G401 (cell line): ENCODE results near the gene FBF1. TPM values are rescaled to one million over a fixed set of nuclear protein-coding genes. Genes with fewer than 3 reads are reported as not detected.

Experiments
- DNase-seq: peaks from one replicate; pipeline ENCODE4 v3.0.0-alpha.2; 2015; ENCODE audit warnings: low spot score
- in situ Hi-C: cut with HindIII; loops from 2 replicates; pipeline ENCODE4 v1.10.0; 2016; ENCODE audit warnings: low sequenced_read_pairs, mixed read lengths
- total RNA-seq: library from RNA; depleted of rRNA; stranded (reverse); fragments of >200 nt; shearing (Covaris generic); gene quantifications from 2 replicates; pipeline ENCODE4 v1.2.3, GENCODE V29; 2014

Gene FBF1
- total RNA-seq, 1 experiment from 2014 or later = 21.6 TPM

DNA sequence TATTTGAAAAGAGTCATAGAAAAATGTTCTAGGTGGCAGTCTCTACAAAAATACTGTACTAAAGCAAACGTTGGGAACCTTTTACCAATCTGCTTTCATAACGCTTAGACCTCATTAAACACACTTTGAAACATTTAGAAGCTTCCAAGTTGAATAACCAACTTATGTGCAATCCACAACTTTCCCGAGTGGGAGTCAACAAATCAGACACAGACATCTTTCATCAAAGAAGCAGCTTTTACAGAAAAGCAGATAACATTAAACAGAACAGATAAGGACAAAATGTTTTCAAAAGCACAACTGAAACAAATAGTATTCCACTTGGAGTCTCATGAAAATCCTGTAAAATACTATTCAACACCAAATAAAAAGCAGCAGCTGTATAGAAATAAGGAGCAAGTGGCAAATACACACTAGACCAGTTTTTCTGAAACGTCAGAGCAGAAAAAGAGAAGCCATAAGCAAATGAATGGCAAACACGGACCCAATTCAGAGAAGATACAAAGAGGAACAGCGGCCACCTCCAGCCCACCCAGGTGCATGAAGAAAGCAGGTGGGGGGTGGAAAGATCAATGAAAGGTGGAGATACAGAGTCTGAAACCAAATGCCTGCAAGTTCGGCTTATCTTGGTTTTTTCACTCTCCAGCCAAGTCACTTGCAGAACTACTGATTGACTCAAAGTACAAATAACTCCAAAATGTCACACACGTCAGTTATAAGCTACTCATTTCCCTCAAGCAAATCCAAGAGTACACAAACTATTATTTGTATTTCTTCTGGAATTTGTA is 18.4 kb upstream of the FBF1 start:
- no peak for DNase-seq
- in situ Hi-C loops = no loop called here

DNA sequence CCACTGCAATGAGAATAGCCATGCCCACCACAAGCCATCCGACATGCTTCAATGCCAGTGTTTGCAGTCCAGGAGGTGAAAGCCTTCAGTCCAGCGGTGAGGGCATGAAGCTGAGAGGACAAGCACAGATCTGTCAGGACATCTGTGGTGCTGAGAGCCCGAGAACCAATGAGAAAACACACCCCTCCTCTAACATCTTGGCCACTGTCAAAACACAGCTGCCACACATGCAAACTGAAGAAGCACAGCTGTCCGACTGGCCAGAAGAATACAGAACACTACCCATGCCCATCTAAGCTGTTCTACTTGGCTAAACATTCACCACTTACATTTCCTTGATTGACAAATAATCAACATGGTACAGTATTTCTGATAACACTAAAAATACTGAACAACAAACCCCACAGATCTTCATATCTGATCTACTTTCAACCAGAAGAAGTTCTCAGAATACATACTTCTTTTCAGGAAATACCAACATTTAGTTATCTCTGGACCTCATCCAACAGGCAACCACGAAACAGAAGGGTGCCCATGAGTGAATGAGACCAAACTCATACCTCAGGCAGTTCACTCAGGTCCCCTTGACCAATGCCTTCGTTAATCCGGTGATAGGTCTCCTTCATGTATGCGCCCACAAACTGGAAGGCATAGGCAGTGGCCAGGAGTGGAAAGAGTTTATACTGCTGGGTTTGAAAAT is 10.2 kb upstream of the FBF1 start:
- no peak for DNase-seq
- in situ Hi-C loops = no loop called here

DNA sequence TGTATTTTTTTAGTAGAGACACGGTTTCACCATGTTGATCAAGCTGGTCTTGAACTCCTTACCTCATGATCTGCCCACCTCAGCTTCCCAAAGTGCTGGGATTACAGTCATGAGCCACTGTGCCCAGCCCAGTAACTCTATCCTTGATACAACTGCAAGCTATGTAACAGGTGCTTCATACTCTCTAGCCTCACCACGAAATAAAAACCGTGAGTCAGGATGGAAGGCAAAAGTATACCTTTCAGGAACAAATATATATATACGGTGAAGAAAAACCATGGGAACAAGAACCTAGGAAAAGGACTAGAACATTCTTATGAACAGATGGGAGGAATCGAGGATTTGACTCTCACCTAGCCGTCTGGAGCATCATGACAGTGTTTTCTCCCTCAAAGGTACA is 9.6 kb upstream of the FBF1 start:
- in situ Hi-C loops = no loop called here
- DNase-seq = no peak

DNA sequence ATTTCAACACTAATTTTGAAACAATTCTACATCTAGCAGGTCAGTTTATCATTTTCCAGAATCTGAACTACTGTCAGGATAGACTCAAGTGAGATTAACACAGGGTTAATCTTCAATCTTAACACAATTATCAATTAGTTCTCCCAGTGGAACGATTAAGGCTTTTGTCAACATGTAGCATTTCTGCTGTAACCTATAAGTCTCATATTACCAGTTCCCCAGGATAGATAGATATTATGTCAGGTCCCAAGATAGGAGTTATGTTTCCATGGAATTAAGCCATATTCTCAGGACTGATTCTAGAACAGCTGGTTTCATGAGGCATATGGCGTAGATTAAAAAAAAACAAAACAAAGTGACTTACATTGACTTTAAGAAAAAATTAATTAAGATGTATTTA is 4.4 kb upstream of the FBF1 start:
- DNase-seq = no peak
- in situ Hi-C loops = no loop called here

DNA sequence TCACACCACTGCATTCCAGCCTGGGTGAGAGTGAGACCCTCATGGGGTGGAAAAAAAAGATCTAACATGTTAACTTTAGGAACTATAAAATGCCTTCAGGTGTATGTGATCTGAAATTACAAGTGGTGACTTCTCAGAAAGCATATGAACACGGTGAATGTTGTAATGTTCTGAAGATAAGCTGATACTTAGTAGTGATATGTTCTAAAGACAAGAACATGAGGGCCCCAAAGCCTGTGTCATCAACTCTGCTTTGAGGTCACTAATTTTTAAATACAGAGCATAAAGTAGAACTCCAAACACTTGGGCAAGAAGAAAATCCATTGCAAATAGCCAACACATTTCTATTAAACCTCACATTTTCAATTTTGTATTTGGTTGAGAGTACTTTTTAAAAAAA is 2.6 kb upstream of the FBF1 start:
- in situ Hi-C loops = no loop called here

DNA sequence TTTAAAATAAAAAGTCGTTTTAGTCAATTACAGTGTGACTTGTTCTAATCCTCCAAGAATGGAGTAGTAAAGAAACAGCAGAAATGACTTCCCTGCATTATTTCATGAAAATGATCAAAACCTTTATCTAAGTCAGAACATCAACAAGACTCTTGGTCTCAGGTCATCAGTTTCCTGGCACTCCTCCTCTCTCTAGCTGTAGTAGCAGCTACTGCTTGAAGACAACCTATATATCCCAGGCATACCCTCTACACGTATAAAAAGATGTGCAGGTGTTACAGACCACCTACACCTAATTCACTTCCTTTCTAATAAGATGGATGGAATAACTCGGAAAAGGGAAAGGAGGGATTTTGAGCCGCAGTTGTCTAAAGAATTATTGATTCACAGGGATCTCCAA is 1.6 kb upstream of the FBF1 start:
- in situ Hi-C loops = no loop called here
- DNase-seq = no peak

More for the DNA sequence above, 2.6 kb upstream of the FBF1 start:
- no peak for DNase-seq

DNA sequence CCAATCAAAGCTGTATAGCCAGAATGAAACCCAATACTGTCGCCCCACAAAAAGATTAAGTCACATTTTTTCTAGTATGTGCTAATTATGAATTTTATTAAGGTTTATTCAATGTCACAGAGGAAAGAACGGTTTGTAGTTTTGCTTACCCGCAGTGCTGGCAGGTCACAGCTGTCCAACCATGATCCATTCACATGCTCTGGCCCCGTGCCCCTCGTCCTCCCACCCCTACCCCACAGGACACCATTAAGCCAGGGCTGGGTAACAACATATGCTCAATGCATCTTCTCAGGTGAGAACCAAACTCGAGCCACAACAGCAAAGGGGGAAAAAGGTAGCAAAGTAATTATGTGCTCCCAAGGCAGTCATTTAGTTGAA is 589 bp upstream of the FBF1 start:
- no peak for DNase-seq
- in situ Hi-C loops = no loop called here

DNA sequence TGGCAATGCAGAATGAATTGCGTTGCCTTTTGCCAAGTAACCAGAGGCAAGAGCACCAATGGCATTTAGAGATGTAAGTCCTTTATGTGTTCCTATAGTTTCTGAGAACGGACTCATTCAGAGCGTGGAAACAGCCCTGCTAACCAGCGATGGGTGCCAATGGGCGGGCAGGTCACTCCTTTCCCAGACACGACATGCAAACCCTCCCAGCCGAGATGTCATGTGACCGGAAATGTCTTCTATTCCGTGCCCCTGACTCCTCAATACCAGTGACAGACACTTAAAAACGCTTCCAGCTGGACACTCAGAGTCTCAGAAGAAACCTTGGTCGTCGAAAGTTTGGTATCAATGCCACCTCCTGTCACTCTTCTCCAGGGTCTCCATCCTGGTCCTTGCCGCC is 3.2 kb downstream of the FBF1 start:
- in situ Hi-C loops = no loop called here
- no peak for DNase-seq

DNA sequence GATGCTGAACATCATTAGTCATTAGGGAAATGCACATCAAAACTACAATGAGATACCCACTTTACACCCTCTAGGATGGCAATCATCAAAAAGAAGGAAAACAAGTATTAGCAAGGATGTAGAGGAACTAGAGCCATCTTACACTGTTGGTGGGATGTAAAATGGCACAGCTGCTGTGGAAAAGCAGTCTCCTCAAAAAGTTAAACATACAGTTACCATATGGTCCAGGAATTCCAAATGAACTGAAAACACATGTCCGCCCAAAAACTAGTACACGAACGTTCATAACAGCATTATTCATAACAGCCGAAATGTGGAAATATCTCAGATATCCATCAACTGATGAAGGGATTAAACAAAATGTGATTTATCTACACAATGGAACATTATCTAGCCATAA is 7.0 kb downstream of the FBF1 start:
- no peak for DNase-seq
- in situ Hi-C loops = no loop called here

DNA sequence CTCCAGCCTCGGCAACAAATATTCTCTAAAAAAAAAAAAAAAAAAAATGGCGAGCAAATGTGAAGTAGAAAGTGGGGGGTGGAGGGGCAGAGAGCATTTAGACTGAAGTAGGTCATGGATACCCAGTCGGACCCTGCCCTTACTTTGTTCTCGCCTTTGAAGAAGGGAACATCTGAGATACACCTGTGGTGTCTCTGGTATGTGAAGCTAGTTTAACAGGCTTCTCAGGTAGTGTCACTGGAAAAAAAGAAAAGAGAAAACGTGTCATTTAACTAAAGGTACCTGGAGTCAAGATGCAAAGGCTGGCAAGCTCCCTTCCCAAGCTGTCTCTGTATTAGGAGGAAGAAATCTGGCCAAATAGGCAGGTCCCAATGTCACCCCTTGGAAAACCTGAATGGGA is 8.0 kb downstream of the FBF1 start:
- DNase-seq = no peak
- in situ Hi-C loops = no loop called here

DNA sequence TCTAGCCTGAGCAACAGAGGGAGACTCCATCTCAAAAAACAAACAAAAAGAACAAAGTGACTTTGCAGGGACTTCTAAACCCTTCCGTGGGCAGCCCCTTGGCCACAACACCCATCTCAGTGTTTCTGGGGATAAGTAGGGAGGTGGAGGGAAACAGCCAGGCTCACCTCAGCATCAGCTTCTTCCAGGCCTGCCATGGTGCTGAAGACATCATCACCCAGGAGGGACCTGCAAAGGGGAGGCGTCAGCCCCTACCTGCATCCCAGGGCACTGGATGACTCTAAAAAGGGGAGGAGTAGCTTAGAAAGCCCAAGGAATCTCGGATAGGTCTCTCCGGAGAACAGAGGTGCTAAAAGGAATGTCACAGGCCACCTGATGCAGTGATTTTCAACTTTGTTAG is 9.8 kb downstream of the FBF1 start:
- DNase-seq = no peak
- in situ Hi-C loops = no loop called here

DNA sequence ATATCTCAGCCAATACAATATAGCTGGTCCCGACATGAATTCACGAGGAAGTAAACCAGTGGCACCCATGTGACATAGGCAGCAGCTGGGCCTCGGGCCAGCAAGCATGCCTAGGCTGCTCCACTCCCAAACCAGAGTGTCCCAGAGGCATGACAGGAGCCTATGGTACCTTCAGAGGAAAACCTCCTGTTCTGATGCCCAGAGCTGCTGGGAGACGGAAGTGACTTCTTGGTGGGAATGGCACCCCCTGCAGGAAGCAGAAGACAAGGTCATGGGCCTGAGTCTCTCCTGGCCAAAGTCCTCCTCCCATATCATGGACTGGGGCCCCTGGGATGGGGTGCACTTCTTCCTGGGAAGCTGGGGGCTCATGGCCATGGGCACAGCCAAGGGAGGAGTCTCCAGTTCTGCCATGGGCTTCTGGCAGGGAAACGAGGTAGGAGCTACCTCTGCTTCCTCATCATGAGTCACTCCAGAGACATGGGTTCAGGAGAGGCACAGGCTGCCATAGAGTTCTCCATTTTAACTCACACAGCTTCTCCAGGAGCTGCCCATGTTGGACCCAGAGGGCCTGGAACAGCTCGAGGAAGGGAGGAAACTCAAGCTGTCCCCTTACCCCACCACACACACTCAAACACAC is 13.4 kb downstream of the FBF1 start:
- no peak for DNase-seq
- in situ Hi-C loops = no loop called here

DNA sequence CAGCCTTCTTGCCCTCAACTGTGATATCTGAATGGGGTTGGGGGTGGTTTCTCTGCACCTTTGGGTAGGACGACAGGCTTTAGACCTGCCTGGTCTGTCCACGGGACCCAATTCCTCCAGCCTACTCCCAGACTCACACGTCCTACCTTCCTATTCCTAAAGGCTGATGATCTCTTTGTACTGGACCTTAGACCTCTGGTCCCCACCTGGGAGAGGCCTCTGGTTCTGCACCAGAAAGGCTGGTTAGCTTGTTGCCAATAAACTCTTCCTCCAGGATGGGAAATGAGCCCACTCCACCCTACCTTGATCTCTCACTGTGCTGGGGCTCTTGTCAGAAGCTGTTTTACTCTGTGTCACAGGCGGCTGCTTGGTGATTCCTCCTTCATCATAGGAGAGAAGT is 14.4 kb downstream of the FBF1 start:
- no peak for DNase-seq
- in situ Hi-C loops = no loop called here

DNA sequence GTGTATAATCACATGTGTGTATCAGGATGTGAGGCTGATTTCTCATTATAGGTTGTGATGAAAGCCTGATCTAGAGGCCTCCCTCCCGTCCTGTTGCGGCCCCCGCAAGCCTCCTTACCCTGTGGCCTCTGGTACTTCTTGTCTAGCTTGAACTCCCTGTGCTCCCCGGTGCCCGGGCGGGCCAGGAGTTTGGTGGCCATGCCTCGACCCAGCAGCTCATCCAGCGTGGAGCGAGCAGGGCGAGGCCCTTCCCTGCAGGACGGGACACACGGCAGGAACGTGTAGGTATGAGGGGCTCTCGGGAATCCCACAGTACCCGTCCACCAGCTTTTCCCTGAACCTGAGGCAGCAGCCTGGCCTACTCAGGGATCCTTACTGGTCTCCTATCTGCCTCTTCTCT is 14.9 kb downstream of the FBF1 start:
- in situ Hi-C loops = no loop called here
- no peak for DNase-seq

DNA sequence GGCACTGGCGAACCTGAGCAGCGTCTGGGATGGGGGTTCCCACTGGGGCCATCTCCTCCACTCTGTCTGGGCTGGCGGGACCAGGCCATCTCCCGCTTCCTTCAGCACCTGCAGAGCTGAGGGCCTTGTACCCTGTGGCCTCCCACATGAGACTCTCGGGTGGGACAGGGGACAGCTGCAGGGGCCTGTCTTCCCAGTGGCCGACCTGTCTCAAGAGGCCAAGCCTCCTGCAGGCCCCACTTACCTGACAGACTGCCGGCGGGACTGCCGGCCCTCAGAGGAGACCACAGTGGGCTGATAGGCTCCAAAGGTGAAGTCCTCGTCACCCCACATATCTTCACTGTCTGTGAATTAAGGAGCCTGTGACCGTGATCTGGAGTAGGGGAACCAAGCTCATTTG is 15.7 kb downstream of the FBF1 start:
- in situ Hi-C loops = no loop called here
- DNase-seq = no peak

DNA sequence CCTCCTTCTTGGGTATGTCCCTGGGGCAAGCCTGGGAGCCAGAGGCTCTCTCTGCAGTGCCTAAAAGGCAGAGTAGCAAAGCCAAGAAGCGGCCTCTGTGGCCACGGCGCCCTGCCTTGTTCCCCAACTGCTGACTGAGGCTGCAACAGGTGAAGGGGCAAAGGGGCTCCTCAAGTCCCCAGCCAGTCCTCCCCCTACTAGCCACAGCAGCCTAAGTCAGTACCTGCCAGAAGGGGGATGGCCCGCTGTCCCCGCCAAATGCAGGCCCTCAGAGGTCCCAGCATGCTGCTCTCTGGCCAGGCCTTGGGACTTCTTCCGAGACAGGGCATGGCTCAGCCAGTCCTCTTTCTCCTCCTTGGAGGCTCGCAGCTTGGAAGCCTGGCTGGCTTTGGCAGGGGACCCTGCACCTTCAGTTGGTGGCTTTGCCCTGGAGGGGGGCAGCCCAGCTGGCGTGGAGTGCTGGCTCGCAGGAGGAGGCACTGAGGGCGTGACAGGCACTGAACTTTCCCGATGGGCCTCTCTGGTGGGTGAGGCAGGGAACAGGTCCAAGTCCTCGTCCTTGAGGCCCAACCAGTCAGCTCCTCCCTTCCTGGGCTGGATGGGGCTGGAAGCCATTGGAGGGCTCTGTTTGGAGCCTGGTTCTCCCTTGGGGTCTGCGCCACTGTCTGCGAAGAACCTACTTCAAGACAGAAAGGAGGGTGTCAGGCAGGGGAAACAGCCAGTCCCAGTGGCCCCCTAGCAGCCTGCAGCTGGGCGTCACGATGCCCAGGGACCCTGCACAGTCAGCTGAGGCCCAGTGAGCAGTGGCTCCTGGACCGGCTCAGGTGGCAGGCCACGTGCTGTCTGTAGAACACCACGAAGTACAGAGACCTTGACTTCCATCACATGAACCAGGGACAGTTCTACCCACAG is 17.6 kb downstream of the FBF1 start:
- DNase-seq = no peak
- in situ Hi-C loops = loop anchor here (25.0 kb wide), 1 partner anchor 114 kb away; the partner anchor contains the start of gene EVPL

DNA sequence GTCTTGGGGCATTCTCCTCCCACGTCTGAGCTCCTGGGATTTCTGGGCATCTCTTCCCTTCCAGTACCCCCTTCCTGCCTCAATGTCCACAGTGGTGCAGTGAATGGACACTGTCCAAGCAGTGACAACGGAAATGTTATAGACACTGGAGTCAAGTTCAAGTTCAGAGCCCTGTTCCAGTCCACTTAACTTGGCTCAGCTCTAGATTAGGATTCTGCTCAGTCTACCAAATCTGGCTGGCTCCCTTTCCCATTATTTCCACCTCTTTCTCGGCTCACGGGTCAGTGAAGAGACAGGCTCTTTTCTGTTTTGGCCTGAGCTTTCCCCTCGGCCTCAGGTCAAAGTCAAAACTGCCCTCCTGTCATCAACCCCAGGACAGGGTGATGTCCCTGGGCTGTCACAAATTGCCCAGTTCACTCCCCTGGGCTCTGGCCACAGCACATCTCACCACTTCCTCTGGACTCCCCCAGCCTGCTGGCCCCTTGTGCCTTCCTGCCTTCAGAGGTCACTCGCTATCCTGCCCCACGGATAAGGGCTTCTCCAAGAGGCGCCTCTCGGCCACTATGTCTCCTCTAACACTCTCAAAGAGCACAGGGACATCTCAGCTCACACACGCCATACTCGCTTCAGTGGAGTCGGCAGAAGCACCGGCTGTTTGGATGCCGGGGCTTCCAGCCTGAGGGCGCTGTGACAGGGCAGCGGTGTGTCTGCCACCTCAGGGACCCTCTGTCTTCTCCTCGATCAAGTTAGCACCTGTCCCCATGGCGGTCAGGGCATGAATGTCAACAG is 18.5 kb downstream of the FBF1 start:
- in situ Hi-C loops = loop anchor here (25.0 kb wide), 1 partner anchor 115 kb away; the partner anchor contains the start of gene EVPL
- no peak for DNase-seq

DNA sequence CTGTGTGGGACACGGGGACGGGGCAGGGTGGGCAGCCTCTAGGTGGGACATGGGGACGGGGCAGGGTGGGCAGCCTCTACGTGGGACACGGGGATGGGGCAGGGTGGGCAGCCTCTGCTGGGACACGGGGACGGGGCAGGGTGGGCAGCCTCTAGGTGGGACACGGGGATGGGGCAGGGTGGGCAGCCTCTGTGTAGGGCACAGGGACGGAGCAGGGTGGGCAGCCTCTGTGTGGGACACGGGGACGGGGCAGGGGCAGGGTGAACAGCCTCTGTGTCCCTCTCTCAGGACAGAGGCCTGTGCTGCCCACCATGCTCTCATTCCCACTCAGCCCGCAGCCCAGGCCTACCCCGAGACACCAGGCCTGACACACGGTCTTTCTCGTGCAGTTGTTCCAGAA is 19.2 kb downstream of the FBF1 start:
- in situ Hi-C loops = loop anchor here (25.0 kb wide), 1 partner anchor 116 kb away; the partner anchor contains the start of gene EVPL
- DNase-seq = no peak
